ENCODE data around the gene SP1. TPM values are rescaled to one million over a fixed set of nuclear protein-coding genes. Genes with fewer than 3 reads are reported as not detected.
A peak's percentile ranks its signal among the peaks of the same experiment; 100 is the strongest.

Gene SP1
- total and polyA plus RNA-seq, 9 of the 15 experiments (the other 6 are each of a cell fraction or from before 2014, with no cell fraction given) = 8.0 to 65.5 (median 41.6) TPM

- Histone ChIP-seq H3K4me1 (replicated peaks in 1 of 2; ENCODE audit: control insufficient read depth in 2 of 2, insufficient read depth in 2 of 2, low read length in 2 of 2) (peaks cover 0 to 3% of the 10 kb centered on the region in 2 experiments; a peak in 1 of 5 replicates), H3K9me3 (replicated peaks; ENCODE audit: control insufficient read depth, insufficient read depth, low read depth, low read length) (no peaks in the 10 kb centered on the region), H3K4me2 (ENCODE audit: insufficient read depth, low read length) (no peak overlapping the region), H2AFZ (ENCODE audit: low read depth, low read length) (no peak overlapping the region), H3K4me3 (no peak overlapping the region), H3K9me1 (ENCODE audit: control insufficient read depth, insufficient read depth, low read length) (no peaks in the 10 kb centered on the region), H3K27me3 (ENCODE audit: control insufficient read depth in 2 of 2, insufficient read depth in 2 of 2, low read length in 2 of 2) (no peaks in the 10 kb centered on the region), H3K27ac (ENCODE audit: extremely low read depth, low read depth, low read length) (no peak overlapping the region), H4K20me1 (replicated peaks; ENCODE audit: control insufficient read depth, insufficient read depth, low read length) (peaks cover 27% of the 10 kb centered on the region), H3K9ac (ENCODE audit: insufficient read depth in 1 of 2, low read depth in 2 of 2, low read length in 2 of 2) (no peak overlapping the region), H3K79me2 (ENCODE audit: control insufficient read depth, insufficient read depth, low read length) (peaks cover 97% of the 10 kb centered on the region), H3K36me3 (ENCODE audit: control insufficient read depth, insufficient read depth, low read length) (peaks cover 100% of the 10 kb centered on the region)
- 77% methylated on average over 3 of the region's 3 CpGs for WGBS (ENCODE audit: insufficient coverage, low coverage, missing lambda C conversion rate)
- FAIRE-seq = peak; percentile 23
- POLR2A ChIA-PET = interaction anchor here (0.7 to 8.8 kb wide), 3 partner anchors 12 to 166 kb away, joined by 3 to 87 read pairs (median 6); partner anchors contain the start of gene PRR13
- CTCF ChIA-PET (ENCODE audit: low intra/inter-chr PET ratio) = no interaction called here
- in situ Hi-C loops (cut with MboI) = no loop called here
- TF ChIP-seq RBM15 (IDR thresholded peaks at IDR 0.05; ENCODE audit: insufficient read depth, low read length) (no peak), ZNF785 (CRISPR knock-in tag; IDR thresholded peaks at IDR 0.05) (no peak), POLR2AphosphoS5 (IDR thresholded peaks at IDR 0.05; ENCODE audit: control insufficient read depth, insufficient read depth, low read depth, low read length) (0 out of 2 replicates have a peak, but pooled peaks have one; percentile 40), ZNF408 (CRISPR knock-in tag; IDR thresholded peaks at IDR 0.05; ENCODE audit: low read depth) (no peak), NBN (IDR thresholded peaks at IDR 0.05; ENCODE audit: low read depth) (no peak), TARDBP (IDR thresholded peaks at IDR 0.05) (no peak), POLR2A (conservative IDR thresholded peaks at IDR 0.05) (0 out of 2 replicates have a peak, but pooled peaks have one; percentile 28)
- no peak for ATAC-seq
- BruUV-seq (replicated peaks) = no TSS peak
- no peak for DNase-seq (ENCODE audit: extremely low read depth in 1 of 4, low spot score in 3 of 4)
- intact Hi-C loops (cut with micrococcal nuclease) = no loop called here
These were observed 83.0 kb downstream of the SP1 start for GRCh38 chr12:53462935-53463334.
